Activated naive CD8-positive, alpha-beta T cell treated with anti-CD3 and anti-CD28 coated beads, Interleukin-2, amount 50 U/mL, for 24 hours (primary cell): ENCODE measurements around the gene ASTN2.

Experiments used
- ATAC-seq: fragments of 150-1000 bp; cut with Tn5 transposase; one replicate; pipeline ENCODE4 v1.10.0; 2021
- DNase-seq: peaks from one replicate; pipeline ENCODE4 v3.0.0; 2021
- H3K27ac Mint-ChIP-seq: one replicate; pipeline ENCODE4 v1.8.0; 2021; ENCODE audit warnings: mild to moderate bottlenecking, mixed read lengths
- H3K27me3 Mint-ChIP-seq: one replicate; pipeline ENCODE4 v1.8.0; 2021; ENCODE audit warnings: mixed read lengths
- H3K36me3 Mint-ChIP-seq: one replicate; pipeline ENCODE4 v1.8.0; 2021; ENCODE audit warnings: low read depth, mixed read lengths
- H3K4me1 Mint-ChIP-seq: one replicate; pipeline ENCODE4 v1.8.0; 2021; ENCODE audit warnings: mixed read lengths
- H3K4me3 Mint-ChIP-seq: one replicate; pipeline ENCODE4 v1.8.0; 2021; ENCODE audit warnings: mild to moderate bottlenecking, moderate library complexity, mixed read lengths
- H3K9me3 Mint-ChIP-seq: one replicate; pipeline ENCODE4 v1.8.0; 2021; ENCODE audit warnings: mixed read lengths

The ASTN2 gene

DNA sequence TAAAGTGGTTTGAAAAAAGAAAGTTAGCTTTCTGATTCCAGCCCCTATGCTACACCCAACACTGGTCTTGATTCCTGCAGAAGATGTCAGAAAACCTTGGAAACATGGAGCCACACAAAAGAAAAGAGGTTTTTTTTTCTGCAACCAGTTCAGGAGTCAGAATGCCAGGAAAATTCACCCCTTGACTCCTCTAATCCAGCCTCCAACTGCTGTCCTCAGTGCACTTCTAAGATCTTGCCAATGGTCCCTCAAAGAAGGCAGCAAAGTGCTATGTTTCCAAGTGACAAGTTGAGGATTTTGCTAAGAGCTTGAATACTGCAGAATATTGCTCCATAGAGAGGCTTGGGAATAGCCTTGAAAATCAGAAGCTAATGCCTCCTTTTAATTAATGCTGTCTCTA, 617.6 kb downstream of the ASTN2 start:
- peaks cover 4% of the 10 kb centered on the region for H3K27me3 Mint-ChIP-seq
- H3K36me3 Mint-ChIP-seq: no peaks in the 10 kb centered on the region
- H3K4me1 Mint-ChIP-seq: no peaks in the 10 kb centered on the region
- H3K4me3 Mint-ChIP-seq: no peak overlapping the region
- no peak for ATAC-seq
- no peaks in the 10 kb centered on the region for H3K9me3 Mint-ChIP-seq
- no peak for DNase-seq
- no peak overlapping the region for H3K27ac Mint-ChIP-seq

DNA sequence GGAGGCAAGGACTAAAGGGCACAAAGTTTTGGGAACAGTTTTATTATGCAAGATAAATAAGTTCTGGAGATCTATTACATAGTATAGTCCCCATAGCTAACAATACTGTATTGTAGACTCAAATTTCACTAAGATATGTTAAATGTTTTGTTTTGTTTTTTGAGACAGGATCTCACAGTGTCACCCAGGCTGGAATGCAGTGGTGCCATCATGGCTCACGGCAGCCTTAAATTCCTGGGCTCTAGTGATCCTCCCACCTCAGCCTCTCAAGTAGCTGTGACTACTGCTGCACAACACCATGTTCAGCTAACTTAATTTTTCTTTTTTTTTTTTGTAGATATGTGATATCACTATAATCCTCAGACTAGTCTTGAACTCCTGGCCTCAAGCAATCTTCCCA, 618.2 kb downstream of the ASTN2 start:
- ATAC-seq (no peak), DNase-seq (no peak)
- Mint-ChIP-seq H3K27ac (no peak overlapping the region), H3K36me3 (no peaks in the 10 kb centered on the region), H3K9me3 (no peaks in the 10 kb centered on the region), H3K4me3 (no peak overlapping the region), H3K27me3 (peaks cover 4% of the 10 kb centered on the region), H3K4me1 (no peaks in the 10 kb centered on the region)

GRCh38 chr9:116795821-116796220, 619.0 kb downstream of the ASTN2 start:
- Mint-ChIP-seq H3K9me3 (no peaks in the 10 kb centered on the region), H3K4me1 (no peaks in the 10 kb centered on the region), H3K27ac (no peak overlapping the region), H3K4me3 (no peak overlapping the region), H3K36me3 (no peaks in the 10 kb centered on the region), H3K27me3 (peaks cover 2% of the 10 kb centered on the region)
- ATAC-seq (no peak), DNase-seq (no peak)

DNA sequence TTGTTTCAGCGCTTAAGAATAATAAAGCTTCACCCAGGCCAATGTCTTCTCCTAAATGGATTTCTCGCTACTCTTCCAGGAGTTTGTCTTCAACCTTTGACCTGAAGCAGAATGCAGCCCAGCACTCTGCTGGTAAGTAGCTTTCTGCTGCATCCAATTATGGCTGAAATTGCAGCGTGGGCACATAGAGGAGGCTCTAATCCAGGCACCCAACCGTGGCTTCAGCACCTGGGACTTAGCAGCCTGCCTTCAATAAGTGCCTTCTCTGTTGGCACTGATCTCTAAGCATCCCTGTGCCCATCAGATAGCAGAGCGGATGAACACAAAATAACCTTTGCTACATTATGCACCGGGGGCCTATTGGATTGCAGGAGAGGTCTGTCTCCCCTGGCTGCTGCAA, 622.6 kb downstream of the ASTN2 start:
- no peak for DNase-seq
- H3K4me1 Mint-ChIP-seq: no peaks in the 10 kb centered on the region
- H3K36me3 Mint-ChIP-seq: no peaks in the 10 kb centered on the region
- H3K27me3 Mint-ChIP-seq: peaks cover 2% of the 10 kb centered on the region
- H3K4me3 Mint-ChIP-seq: no peak overlapping the region
- peaks cover 3% of the 10 kb centered on the region for H3K9me3 Mint-ChIP-seq
- no peak for ATAC-seq
- no peak overlapping the region for H3K27ac Mint-ChIP-seq

DNA sequence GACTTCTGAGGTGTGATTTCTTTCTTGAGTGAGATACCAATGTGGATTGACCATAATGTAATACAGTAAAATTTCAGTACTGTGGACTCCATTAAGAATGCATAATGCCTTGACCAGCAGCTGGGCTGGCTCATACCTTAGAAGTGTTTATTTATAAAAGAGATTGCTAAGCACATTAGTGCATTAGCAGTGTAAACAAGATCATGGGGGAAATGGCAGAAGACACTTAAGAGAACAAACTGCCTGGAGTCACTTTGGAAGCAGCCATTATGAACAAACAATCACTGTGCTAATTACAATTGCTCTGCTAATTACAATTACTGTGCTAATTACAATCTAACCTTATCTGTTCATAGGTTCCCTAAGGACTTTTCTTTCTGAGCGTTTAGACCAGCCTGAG, 623.5 kb downstream of the ASTN2 start:
- H3K27me3 Mint-ChIP-seq: peaks cover 3% of the 10 kb centered on the region
- no peak overlapping the region for H3K27ac Mint-ChIP-seq
- no peak overlapping the region for H3K4me3 Mint-ChIP-seq
- ATAC-seq (no peak), DNase-seq (no peak)
- H3K9me3 Mint-ChIP-seq: peaks cover 3% of the 10 kb centered on the region
- H3K36me3 Mint-ChIP-seq: no peaks in the 10 kb centered on the region
- H3K4me1 Mint-ChIP-seq: no peaks in the 10 kb centered on the region

DNA sequence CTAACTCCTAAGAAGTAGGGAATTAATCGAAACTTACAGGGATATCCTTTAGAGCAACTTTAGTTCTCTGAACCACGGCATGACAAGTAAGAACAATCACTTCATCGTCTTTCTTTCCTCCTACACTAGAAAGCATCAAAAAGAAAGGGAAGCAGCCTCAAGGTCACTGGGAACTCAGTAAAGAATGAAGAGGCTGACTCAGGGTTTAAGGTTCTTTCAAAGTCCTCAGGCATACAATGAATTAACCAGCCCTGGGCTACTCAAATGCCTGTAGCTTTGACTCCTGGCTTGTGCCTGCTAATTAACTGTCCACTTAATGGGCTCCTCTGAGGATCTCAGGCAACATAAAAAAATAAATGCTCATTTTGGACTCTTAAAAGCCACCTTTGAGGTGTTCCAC, 625.8 kb downstream of the ASTN2 start:
- H3K9me3 Mint-ChIP-seq: peaks cover 6% of the 10 kb centered on the region
- H3K27ac Mint-ChIP-seq: no peak overlapping the region
- no peaks in the 10 kb centered on the region for H3K36me3 Mint-ChIP-seq
- H3K4me3 Mint-ChIP-seq: no peak overlapping the region
- H3K27me3 Mint-ChIP-seq: peaks cover 11% of the 10 kb centered on the region
- no peak for DNase-seq
- ATAC-seq: no peak
- H3K4me1 Mint-ChIP-seq: no peaks in the 10 kb centered on the region

GRCh38 chr9:116786737-116787136, 628.1 kb downstream of the ASTN2 start:
- ATAC-seq (no peak), DNase-seq (no peak)
- H3K36me3 Mint-ChIP-seq: no peaks in the 10 kb centered on the region
- H3K4me3 Mint-ChIP-seq: no peak overlapping the region
- H3K27me3 Mint-ChIP-seq: peaks cover 13% of the 10 kb centered on the region
- H3K9me3 Mint-ChIP-seq: peaks cover 6% of the 10 kb centered on the region
- no peaks in the 10 kb centered on the region for H3K4me1 Mint-ChIP-seq
- H3K27ac Mint-ChIP-seq: no peak overlapping the region

- Mint-ChIP-seq H3K4me1 (no peaks in the 10 kb centered on the region), H3K27ac (no peak overlapping the region), H3K36me3 (no peaks in the 10 kb centered on the region), H3K9me3 (peaks cover 9% of the 10 kb centered on the region), H3K27me3 (peaks cover 5% of the 10 kb centered on the region), H3K4me3 (no peak overlapping the region)
- DNase-seq: no peak
- ATAC-seq: no peak
These were observed 637.7 kb downstream of the ASTN2 start for GRCh38 chr9:116777116-116777515.

DNA sequence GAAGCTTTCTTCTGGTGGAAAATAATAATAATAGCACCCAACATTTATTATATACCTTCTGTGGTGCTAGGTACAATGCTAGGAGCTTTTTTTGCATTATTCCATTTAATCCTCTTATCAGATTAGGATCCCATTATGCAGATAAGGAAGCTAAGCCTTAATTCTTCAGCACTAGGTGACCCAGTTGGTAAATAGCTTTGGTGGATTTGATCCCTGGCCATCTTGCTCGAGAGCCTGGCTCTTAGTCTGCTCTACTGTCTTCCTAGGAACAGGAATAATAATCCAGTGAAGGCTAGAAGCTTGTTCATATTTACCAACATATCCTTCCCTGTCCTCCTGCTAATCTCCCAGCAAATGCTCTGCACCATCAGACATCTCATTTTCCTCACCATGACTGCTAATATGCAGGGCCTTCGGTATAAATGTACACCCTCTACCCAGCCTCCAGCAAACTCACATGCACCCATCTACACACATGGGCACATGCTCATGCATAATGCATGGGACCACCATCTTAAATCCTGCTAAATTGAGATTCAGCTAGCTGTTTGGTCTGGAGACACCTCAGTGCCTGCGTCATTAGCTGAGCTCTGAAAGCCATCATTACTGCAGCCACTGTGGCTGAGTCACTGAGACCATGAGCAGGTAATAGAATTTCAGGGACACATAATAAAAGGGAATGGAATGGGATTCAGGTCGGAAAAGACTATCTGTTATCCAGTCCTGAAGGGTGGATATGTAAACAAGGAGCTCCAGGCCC, 640.3 kb downstream of the ASTN2 start:
- ATAC-seq: no peak
- Mint-ChIP-seq H3K4me1 (no peaks in the 10 kb centered on the region), H3K4me3 (no peak overlapping the region), H3K9me3 (peaks cover 7% of the 10 kb centered on the region), H3K27me3 (peaks cover 3% of the 10 kb centered on the region), H3K27ac (no peak overlapping the region), H3K36me3 (no peaks in the 10 kb centered on the region)
- no peak for DNase-seq

- H3K27me3 Mint-ChIP-seq: no peaks in the 10 kb centered on the region
- peaks cover 2% of the 10 kb centered on the region for H3K9me3 Mint-ChIP-seq
- H3K36me3 Mint-ChIP-seq: no peaks in the 10 kb centered on the region
- ATAC-seq (no peak), DNase-seq (no peak)
- no peaks in the 10 kb centered on the region for H3K4me1 Mint-ChIP-seq
- H3K27ac Mint-ChIP-seq: no peak overlapping the region
- no peak overlapping the region for H3K4me3 Mint-ChIP-seq
These were observed 647.6 kb downstream of the ASTN2 start for GRCh38 chr9:116767219-116767618.

- H3K4me3 Mint-ChIP-seq: no peak overlapping the region
- H3K9me3 Mint-ChIP-seq: no peaks in the 10 kb centered on the region
- ATAC-seq: no peak
- no peaks in the 10 kb centered on the region for H3K36me3 Mint-ChIP-seq
- DNase-seq: no peak
- H3K4me1 Mint-ChIP-seq: no peaks in the 10 kb centered on the region
- H3K27me3 Mint-ChIP-seq: no peaks in the 10 kb centered on the region
- H3K27ac Mint-ChIP-seq: no peak overlapping the region
These were observed 649.8 kb downstream of the ASTN2 start for GRCh38 chr9:116765011-116765410.

DNA sequence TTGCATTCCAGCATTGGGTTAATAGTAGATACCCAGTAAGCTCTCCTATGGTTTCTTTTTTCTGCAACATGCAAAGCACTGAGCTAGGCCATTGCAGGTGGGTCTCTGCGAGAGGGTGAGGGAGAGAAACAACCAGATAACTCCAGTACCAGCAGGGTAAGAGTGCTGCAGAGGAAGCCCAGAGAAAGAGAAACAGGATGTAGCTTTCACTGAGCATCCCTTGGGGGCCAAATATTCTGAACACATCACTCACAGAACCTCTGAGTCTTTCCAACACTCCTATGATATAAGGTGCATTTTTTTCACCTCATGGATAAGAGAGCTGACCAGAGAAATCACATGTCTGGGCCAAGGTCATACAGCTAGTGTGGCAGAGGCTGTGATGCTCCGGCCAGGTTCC, 651.1 kb downstream of the ASTN2 start:
- Mint-ChIP-seq H3K4me3 (no peak overlapping the region), H3K27ac (no peak overlapping the region), H3K36me3 (no peaks in the 10 kb centered on the region), H3K27me3 (no peaks in the 10 kb centered on the region), H3K9me3 (no peaks in the 10 kb centered on the region), H3K4me1 (no peaks in the 10 kb centered on the region)
- ATAC-seq (no peak), DNase-seq (no peak)

DNA sequence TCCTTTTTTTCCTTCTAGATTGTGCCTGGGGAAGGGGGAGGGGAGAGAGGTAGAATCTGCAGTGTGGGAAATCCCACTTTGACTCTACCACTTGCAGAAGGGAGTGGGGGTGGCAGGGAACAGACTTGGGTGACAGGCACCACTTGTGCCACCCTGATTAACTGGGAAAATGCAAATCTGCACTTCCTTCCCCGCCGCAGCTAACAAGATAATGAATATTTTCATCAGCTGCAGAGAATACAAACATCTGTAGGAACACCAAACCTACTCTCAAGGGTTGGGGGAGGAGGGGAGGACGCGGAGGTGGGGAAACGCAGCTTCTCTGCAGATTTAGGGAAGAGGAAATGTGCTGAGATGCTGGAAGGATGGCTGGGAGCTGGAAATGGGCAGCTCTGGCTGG, 654.2 kb downstream of the ASTN2 start:
- DNase-seq: no peak
- no peak overlapping the region for H3K4me3 Mint-ChIP-seq
- peaks cover 2% of the 10 kb centered on the region for H3K9me3 Mint-ChIP-seq
- H3K4me1 Mint-ChIP-seq: no peaks in the 10 kb centered on the region
- no peaks in the 10 kb centered on the region for H3K36me3 Mint-ChIP-seq
- H3K27ac Mint-ChIP-seq: no peak overlapping the region
- peaks cover 2% of the 10 kb centered on the region for H3K27me3 Mint-ChIP-seq
- ATAC-seq: no peak

DNA sequence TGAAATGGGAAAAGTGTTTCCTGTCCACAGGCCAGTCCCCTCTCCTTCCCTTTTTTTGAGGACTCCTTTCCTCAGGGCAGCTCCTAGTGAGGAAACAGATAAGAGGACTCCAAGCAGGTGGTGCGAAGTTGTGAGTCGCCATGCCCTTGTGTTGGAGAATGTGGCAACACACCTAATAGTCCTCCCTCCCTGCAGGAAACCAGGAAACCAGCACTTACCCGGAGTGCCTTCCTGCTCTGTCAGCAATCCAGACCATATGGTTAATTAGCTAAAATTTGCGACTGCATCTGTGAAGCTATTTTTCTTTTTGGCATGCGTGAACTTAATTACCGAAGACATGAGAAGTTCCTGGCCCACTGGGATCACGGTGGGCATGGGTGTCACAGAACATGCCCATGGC, 657.8 kb downstream of the ASTN2 start:
- no peaks in the 10 kb centered on the region for H3K4me1 Mint-ChIP-seq
- H3K4me3 Mint-ChIP-seq: no peak overlapping the region
- DNase-seq (no peak), ATAC-seq (no peak)
- H3K27me3 Mint-ChIP-seq: peaks cover 2% of the 10 kb centered on the region
- peaks cover 4% of the 10 kb centered on the region for H3K9me3 Mint-ChIP-seq
- H3K36me3 Mint-ChIP-seq: no peaks in the 10 kb centered on the region
- no peak overlapping the region for H3K27ac Mint-ChIP-seq

DNA sequence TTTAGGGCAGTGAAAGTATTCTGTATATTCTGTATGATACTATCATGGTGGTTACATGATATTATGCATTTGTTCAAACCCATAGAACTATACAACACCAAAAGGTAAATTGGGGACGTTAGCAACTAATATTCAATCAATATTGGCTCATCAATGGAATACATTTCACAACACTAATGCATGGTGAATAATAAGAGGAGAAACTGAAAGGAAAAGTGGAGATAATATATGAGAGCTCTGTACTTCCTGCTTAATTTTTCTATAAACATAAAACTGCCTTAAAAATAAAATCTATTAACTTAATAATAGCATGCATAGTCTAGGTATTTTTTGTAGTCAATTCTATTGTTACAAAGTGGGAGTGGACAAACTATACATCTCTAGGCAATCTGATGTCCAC, 661.5 kb downstream of the ASTN2 start:
- no peaks in the 10 kb centered on the region for H3K4me1 Mint-ChIP-seq
- peaks cover 4% of the 10 kb centered on the region for H3K9me3 Mint-ChIP-seq
- no peak overlapping the region for H3K27ac Mint-ChIP-seq
- H3K36me3 Mint-ChIP-seq: no peaks in the 10 kb centered on the region
- no peak for ATAC-seq
- peaks cover 7% of the 10 kb centered on the region for H3K27me3 Mint-ChIP-seq
- no peak for DNase-seq
- H3K4me3 Mint-ChIP-seq: no peak overlapping the region

GRCh38 chr9:116750510-116750909, 664.3 kb downstream of the ASTN2 start:
- ATAC-seq (no peak), DNase-seq (no peak)
- Mint-ChIP-seq H3K27ac (no peak overlapping the region), H3K4me1 (no peaks in the 10 kb centered on the region), H3K4me3 (no peak overlapping the region), H3K36me3 (no peaks in the 10 kb centered on the region), H3K9me3 (peaks cover 1% of the 10 kb centered on the region), H3K27me3 (peaks cover 8% of the 10 kb centered on the region)
